OCI-LY3 (cell line): ENCODE measurements around the gene GCAT.

Source experiments
- H2AFZ ChIP-seq: fragments of 200-600, 300-600 bp; shearing (Covaris generic); 2 replicates; pipeline ENCODE4 v1.6.0; 2014; ENCODE audit warnings: antibody characterized with exemption, low read depth, low read length
- H3K27ac ChIP-seq: fragments of 200-600, 300-600 bp; sonication (generic); 2 replicates; pipeline ENCODE4 v1.5.1; 2014; ENCODE audit warnings: mild to moderate bottlenecking, low read length, moderate library complexity, mixed read lengths
- H3K27me3 ChIP-seq: fragments of 200-600, 300-600 bp; sonication (generic); 2 replicates; pipeline ENCODE4 v1.6.1; 2014; ENCODE audit warnings: low read depth, low read length, mixed read lengths
- H3K36me3 ChIP-seq: fragments of 200-600, 300-600 bp; sonication (generic); replicated peaks from 2 replicates; pipeline ENCODE3; 2014; ENCODE audit warnings: low read depth, low read length, mixed read lengths
- H3K4me1 ChIP-seq: fragments of 300-600, 200-600 bp; sonication (generic); 2 replicates; pipeline ENCODE4 v1.6.1; 2014; ENCODE audit warnings: low read length, mixed read lengths
- H3K4me2 ChIP-seq: fragments of 200-600, 300-600 bp; sonication (generic); 2 replicates; pipeline ENCODE4 v1.6.1; 2014; ENCODE audit warnings: low read length, mixed read lengths
- H3K4me3 ChIP-seq: fragments of 300-600, 200-600 bp; sonication (generic); 2 replicates; pipeline ENCODE4 v1.5.1; 2014; ENCODE audit warnings: antibody characterized with exemption, mild to moderate bottlenecking, low read length, moderate library complexity
- H3K79me2 ChIP-seq: fragments of 300-600, 200-600 bp; shearing (Covaris generic); 2 replicates; pipeline ENCODE4 v1.6.1; 2014; ENCODE audit warnings: mild to moderate bottlenecking, low read length, mixed read lengths
- H3K9ac ChIP-seq: fragments of 300-600, 200-600 bp; shearing (Covaris generic); 2 replicates; pipeline ENCODE4 v1.6.0; 2014; ENCODE audit warnings: mild to moderate bottlenecking, low read length, moderate library complexity
- H3K9me3 ChIP-seq: fragments of 200-600, 300-600 bp; shearing (Covaris generic); 2 replicates; pipeline ENCODE4 v1.6.1; 2014; ENCODE audit warnings: low read length, mixed read lengths; ENCODE audit not compliant: insufficient read depth
- H4K20me1 ChIP-seq: fragments of 200-600, 300-600 bp; sonication (generic); 2 replicates; pipeline ENCODE4 v1.6.1; 2016; ENCODE audit warnings: low read length, mixed read lengths; ENCODE audit not compliant: insufficient read depth
- CTCF ChIP-seq: fragments of 200-600, 300-600 bp; sonication (generic); IDR thresholded peaks from 2 replicates; pipeline ENCODE4 v1.5.1; 2014; ENCODE audit warnings: antibody characterized with exemption, low read length, low read depth
- EZH2phosphoT487 ChIP-seq: fragments of 200-600 bp; shearing (Covaris generic); IDR thresholded peaks from 2 replicates; pipeline ENCODE4 v1.6.1; 2018; ENCODE audit warnings: antibody characterized with exemption, mixed run types, low read depth

GCAT gene

DNA sequence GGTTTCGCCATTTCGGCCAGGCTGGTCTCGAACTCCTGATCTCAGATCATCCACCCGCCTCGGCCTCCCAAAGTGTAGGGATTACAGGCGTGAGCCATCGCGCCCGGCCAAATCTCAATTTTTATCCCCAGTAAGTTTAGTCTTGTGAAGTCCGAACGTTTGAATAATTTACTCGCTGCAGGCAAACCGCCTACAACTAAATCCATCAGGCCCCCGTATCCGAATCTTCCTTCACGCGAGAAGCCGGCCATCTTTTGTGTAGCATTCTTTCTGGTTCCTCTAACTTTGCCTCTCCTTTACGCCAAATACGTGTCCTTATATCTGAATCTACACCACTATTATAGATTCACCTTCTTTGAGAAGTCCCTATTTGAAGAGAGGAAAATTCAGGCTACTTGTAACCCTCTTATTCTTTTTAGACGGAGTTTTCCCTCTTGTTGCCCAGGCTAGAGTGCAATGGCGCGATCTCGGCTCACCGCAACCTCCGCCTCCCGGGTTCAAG lies 40.9 kb downstream of the GCAT start:
- 0 out of 2 replicates have a peak, but pooled peaks cover 6% of the 10 kb centered on the region for H4K20me1 ChIP-seq
- H3K4me1 ChIP-seq = peaks cover 19% of the 10 kb centered on the region
- H3K36me3 ChIP-seq = peaks cover 35% of the 10 kb centered on the region
- peak overlapping the region; percentile 94 for H3K9ac ChIP-seq
- peak overlapping the region; percentile 66 for H3K27ac ChIP-seq
- peaks cover 53% of the 10 kb centered on the region for H3K79me2 ChIP-seq
- H3K4me2 ChIP-seq = peak overlapping the region; percentile 58
- H2AFZ ChIP-seq = no peak overlapping the region
- peak overlapping the region; percentile 94 for H3K4me3 ChIP-seq
- TF ChIP-seq EZH2phosphoT487 = no peak
- TF ChIP-seq CTCF = no peak
- no peaks in the 10 kb centered on the region for H3K27me3 ChIP-seq
- peaks cover 8% of the 10 kb centered on the region for H3K9me3 ChIP-seq

GRCh38 chr22:37849089-37849751 lies 41.5 kb downstream of the GCAT start, which contains the start of gene EIF3L:
EIF3L (plus strand) TSS chr22:37849419; CDS start chr22:37849450, 31 bp downstream.
- Histone ChIP-seq H3K9ac (peak within 1 kb of the TSS; percentile 94), H2AFZ (peak within 1 kb of the TSS; percentile 87), H3K4me2 (peak within 1 kb of the TSS; percentile 97), H3K9me3 (peaks cover 8% of the 10 kb centered on the region), H3K36me3 (peaks cover 40% of the 10 kb centered on the region), H3K79me2 (peaks cover 59% of the 10 kb centered on the region), H3K27ac (peak within 1 kb of the TSS; percentile 66), H3K4me3 (peak within 1 kb of the TSS; percentile 94), H4K20me1 (0 out of 2 replicates have a peak, but pooled peaks cover 6% of the 10 kb centered on the region), H3K27me3 (no peaks in the 10 kb centered on the region), H3K4me1 (peaks cover 19% of the 10 kb centered on the region)
- TF ChIP-seq CTCF (no peak), EZH2phosphoT487 (no peak)

DNA sequence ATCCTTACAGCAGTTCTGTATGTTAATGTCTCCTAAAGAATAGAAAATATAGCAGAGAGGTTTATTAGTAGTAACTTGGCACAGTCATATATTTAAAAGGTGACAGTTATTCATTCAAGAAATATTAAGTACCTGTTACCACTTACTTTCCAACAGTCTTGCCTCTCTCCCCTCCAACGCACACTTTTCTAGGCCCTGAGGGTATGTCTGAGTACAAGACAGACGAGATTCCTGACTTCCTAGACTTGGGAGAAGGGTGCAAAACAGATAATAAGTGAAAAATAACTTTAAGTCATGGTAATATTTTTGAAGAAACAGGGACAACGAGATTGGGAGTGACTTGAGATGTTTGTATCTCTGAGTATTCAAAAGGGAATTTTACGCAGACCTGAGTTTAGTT lies 43.1 kb downstream of the GCAT start:
- peak overlapping the region; percentile 97; the same call in 1 of the 2 replicates for H3K4me2 ChIP-seq
- no peak overlapping the region for H3K4me3 ChIP-seq
- H3K9ac ChIP-seq = no peak overlapping the region

More for the DNA sequence above, 43.1 kb downstream of the GCAT start:
- Histone ChIP-seq H3K27me3 (no peaks in the 10 kb centered on the region), H3K4me1 (peaks cover 16% of the 10 kb centered on the region), H3K79me2 (peaks cover 74% of the 10 kb centered on the region), H3K27ac (no peak overlapping the region), H3K9me3 (no peaks in the 10 kb centered on the region), H4K20me1 (0 out of 2 replicates have a peak, but pooled peaks cover 6% of the 10 kb centered on the region), H3K36me3 (peaks cover 49% of the 10 kb centered on the region), H2AFZ (no peak overlapping the region)
- TF ChIP-seq EZH2phosphoT487 (no peak), CTCF (no peak)
